CD4-positive, alpha-beta T cell treated with Interleukin-6 at 100 ng/mL for 8 hours (primary cell): ENCODE measurements around the gene TMEM107.
"Not testable (repeated sequence)": the region's sequence is repeated elsewhere in the genome, so short reads cannot be mapped to it uniquely, and the experiment has no call there.

Experiments used
- DNase-seq: peaks from one replicate; pipeline ENCODE4 v3.0.0-alpha.2; 2020; ENCODE audit warnings: mixed read lengths, low spot score

Gene TMEM107

GRCh38 chr17:8176197-8176940 lies at the start of gene TMEM107:
Gene TMEM107, minus strand, starts transcription at chr17:8176380. Its CDS starts 94 bp downstream, at chr17:8176286.
- peak; percentile 88 for DNase-seq

- DNase-seq = no peak
Measured at GRCh38 chr17:8224891-8225812, 49.0 kb upstream of the TMEM107 start.

GRCh38 chr17:8223356-8224126 lies 47.4 kb upstream of the TMEM107 start:
- DNase-seq = peak; percentile 42

DNA sequence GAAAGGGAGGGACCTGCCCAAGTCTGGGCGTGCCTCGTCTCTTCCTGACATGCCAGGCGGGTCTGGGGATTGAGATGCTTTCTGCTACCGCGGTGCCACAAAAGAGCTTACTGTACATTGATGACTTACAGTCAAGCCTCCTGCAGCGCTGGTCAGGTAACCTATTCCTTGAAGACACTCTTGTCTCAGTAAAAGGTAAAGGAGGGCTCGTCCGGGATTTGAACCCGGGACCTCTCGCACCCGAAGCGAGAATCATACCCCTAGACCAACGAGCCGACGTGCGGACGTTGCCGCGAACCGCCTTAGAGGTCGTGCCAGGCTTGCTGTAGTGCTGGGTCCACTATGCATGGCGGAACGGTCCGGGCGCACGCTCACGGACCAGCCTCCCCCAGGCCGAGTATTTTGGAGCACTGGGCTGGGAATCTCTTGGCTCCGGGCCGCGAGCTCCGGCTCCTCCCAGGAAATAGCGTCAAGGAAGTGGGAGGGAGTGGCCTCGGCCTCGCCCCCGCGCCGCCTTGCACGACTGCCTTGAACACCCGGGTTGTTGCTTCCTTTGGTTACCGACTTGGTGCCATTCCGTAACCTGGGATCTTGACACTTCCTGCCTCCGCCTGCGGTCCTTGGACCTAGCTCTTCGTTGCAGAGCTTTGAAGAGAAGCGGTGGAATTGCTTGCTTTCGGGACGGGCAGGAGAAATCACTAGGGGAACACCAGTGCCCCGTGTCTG lies 46.6 kb upstream of the TMEM107 start:
- DNase-seq = peak; percentile 86

- DNase-seq = peak; percentile 71
Measured at GRCh38 chr17:8222380-8222629, 46.1 kb upstream of the TMEM107 start.

DNA sequence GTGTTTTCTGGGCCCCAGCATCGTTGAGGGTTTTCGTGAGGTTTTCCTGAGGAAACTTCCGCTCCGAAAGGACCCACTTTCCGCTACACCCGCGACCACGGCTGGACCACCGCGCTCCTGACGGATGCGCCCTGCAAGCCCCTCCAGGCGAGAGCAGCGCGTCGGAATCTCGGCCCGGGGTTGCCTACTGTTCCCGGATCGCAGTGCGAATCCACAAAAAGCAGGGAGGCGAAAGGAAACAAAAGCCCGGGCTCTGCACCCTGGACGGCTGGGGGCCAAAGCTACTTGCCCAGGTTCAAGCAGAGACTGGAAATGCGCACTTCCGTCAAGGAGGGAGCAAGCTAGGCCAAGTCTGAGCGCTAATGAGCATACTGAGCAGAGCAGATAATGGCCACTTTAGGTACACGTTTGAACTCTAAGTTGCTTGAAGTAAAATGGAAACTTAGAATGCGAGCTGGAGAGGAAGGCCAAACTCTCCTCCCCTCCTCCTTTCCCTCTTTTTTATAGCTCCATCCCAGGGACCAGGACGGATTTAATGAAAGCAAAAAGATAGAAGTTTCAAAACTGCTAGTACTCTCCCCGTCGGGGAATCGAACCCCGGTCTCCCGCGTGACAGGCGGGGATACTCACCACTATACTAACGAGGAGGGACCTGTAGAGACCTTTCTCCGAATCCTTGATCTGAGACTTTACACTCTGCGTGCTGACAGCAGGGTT lies 45.6 kb upstream of the TMEM107 start:
- DNase-seq = peak; percentile 88

DNA sequence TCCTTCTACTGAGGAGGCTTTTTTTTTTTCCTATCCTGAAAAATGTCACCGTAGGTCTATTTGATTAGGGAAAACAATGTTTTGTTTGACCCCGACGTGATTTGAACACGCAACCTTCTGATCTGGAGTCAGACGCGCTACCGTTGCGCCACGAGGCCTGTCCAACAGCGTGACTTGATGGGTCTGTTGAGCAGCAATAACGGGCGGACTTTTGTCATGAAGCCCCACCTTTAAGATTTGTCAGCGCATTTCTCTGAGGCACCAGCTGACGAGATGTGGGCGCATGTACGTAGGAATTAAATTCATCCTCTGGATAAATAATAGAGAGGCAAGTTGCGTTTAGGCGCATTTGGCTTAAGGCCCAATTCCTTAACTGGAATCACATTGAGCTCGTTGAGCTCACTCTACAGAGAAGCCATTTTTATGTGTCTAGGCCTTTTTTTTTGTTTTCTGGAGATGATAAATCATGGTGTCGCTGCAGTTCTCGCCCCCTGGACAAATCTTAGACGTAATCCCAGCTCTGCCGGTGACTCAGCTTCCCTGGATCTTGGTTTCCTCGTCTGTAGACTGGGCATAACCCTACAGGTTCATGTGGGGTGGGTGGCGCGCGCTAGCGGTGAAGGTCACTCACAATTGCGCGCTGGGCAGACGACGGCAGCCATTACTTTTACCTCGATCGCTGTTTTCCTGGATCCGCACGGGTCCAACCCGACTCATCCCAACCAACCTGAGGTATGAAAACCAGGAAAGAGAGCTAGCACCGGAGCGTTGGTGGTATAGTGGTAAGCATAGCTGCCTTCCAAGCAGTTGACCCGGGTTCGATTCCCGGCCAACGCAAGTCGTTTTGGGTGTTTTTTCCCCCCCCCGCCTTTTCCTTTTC lies 44.8 kb upstream of the TMEM107 start:
- peak; percentile 78 for DNase-seq

- DNase-seq = not testable (repeated sequence)
Measured at GRCh38 chr17:8214000-8214399, 37.8 kb upstream of the TMEM107 start.

GRCh38 chr17:8212312-8213180 lies 36.4 kb upstream of the TMEM107 start:
- DNase-seq = no peak

DNA sequence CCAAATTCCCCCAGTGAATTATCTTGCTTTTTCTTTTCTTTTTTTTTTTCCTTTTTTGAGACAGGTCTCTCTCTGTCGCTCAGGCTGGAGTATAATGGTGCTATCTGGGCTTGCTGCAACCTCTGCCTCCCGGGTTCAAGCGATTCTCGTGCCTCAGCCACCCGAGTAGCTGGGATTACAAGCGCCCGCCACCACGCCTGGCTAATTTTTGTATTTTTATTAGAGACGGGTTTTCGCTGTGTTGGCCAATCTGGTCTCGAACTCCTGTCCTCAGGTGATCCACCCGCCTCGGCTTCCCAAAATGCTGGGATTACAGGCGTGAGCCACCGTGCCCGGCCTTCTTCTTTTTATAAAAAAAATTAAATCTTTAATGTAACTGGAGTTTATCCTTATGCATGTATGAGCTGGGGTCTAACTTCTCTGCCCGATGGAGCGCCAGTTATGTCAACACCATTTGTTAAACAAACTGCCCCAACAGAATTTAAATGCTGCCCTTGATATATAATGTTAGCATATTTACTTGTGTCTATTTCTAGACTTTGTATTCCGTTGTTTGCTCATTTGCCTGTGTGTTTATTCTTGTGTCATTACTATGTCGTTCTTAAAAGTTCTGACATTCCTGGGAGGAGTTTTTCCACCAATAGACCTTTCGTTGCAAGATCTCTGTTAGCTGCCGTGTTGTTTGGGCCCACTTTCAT lies 34.7 kb upstream of the TMEM107 start:
- DNase-seq = no peak

GRCh38 chr17:8209907-8210760 lies 34.0 kb upstream of the TMEM107 start, which contains the start of gene AURKB:
Gene AURKB, minus strand, starts transcription at chr17:8210575. Its CDS starts 351 bp downstream, at chr17:8210224.
- peak; percentile 93 for DNase-seq

DNA sequence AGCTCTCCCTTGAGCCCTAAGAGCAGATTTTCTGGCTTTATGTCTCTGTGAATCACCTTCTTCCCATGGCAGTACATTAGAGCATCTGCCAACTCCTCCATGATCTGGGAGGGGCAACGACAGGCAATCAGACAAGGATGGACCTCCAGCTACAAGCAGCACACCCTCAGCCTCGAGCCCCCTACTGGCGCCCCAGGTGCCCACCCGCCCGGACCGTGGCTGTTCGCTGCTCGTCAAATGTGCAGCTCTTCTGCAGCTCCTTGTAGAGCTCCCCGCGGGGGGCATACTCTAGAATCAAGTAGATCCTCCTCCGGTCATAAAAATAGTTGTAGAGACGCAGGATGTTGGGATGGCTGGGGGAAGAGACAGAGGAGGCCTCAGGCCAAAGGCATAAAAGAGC lies 30.4 kb upstream of the TMEM107 start:
- no peak for DNase-seq

DNA sequence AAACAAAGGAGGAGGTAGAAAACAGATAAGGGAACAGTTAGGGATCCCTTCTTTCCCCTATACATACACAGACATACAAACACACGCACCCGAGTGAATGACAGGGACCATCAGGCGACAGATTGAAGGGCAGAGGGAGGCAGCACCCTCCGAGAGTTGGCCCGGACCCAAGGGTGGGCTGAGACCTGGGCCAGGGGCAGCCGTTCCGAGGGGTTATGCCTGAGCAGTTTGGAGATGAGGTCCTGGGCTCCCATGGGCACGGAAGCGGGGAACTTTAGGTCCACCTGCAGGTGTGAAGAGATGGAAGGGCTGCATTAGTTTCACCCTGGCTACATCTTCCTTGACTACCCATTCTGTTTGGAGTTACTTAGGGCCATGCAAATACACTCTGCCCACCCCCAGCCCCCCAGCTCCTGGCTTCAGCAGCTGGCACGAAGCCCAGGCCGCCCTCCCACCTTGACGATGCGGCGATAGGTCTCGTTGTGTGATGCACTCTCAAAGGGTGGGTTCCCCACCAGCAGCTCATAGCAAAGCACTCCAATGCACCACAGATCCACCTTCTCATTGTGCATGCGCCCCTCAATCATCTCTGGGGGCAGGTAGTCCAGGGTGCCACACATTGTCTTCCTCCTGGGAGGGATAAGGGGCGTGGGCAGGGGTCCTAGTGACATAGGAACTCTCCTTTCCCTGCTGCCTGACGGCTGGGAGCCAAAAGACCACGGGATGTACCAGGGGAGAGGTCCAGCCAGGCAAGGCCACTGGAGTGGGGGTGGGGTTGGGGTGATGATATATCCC lies 28.8 kb upstream of the TMEM107 start:
- DNase-seq = no peak

- peak; percentile 73 for DNase-seq
Measured at GRCh38 chr17:8192070-8192815, 16.1 kb upstream of the TMEM107 start.

- DNase-seq = no peak
Measured at GRCh38 chr17:8190506-8190905, 14.3 kb upstream of the TMEM107 start.
